DMS 273 treated with DMSO at 0.1 percent for 48 hours (cell line): ENCODE results near the gene TBXT.

Source experiments
- DNase-seq: peaks from one replicate; lab custom pipeline; 2025; lab: John Stamatoyannopoulos, UW

Gene TBXT

DNA sequence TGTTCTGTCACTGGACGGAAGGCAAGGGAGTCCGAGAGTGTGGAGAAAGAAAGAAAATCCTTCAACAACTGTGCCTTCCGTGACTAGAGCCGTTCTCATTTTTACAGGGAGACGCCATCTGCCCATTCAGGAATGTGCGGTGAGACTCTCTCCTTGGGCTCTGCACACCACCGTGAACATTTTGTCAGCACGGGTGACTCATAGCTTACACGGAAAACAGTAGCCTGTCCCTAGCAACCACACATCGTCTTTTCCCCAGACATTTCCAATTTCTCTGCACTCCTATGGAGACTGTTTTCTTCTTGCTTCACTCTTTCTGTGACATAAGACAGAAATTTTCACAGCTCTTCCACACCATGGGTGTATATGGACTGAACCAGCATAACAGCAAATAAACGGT is 55.1 kb downstream of the TBXT start:
- DNase-seq = no peak

DNA sequence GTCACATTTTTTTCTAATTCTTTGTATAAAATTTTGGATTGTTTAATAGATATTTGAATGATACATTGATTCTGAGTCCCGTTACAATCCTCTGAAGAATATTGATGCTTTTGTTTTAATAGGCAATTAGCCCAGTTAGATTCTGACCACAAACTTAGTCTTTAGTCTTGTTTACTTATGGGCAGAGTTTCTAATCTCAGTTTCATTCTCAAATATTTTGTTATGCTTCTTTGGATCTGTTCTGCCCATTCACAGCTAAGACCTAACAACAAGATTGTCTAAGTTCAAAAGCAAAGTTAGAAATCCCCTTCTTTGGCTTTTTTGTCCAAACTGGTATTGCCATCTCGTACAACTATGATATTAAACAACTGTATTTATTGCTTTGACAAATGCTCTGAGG is 58.0 kb downstream of the TBXT start:
- no peak for DNase-seq
